Measurements from ENCODE around the gene RNF213.

RNF213 gene

DNA sequence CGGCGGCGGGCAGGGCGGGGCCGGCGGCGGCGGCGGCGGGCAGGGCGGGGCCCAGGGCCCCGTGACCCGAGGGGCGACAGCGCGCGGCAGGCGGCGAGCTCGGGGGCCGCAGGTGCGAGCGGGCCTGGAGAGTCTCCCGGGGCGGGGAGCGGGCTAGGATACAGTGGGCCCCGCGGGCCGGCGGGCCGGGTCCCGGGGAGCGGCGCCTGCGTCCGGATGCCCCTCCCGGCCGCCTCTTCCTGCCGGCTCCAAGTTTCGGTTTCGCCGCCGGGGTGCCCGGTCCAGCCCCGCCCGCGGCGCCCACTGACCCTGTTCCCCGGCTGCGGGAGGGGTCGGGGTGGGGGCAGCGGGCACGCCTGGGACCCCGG is at the start of gene RNF213:
RNF213 (plus strand) TSS at position 62 of the 368 bp plus-strand sequence. CDS start 2,830 bp downstream, outside the sequence.
- peak; percentile 70 for TF ChIP-seq POLR2A (IDR thresholded peaks at IDR 0.05; ENCODE audit: low read depth, low read length)
- FAIRE-seq: no peak
- DNase-seq (ENCODE audit: insufficient read length, low spot score): peak; percentile 68

DNA sequence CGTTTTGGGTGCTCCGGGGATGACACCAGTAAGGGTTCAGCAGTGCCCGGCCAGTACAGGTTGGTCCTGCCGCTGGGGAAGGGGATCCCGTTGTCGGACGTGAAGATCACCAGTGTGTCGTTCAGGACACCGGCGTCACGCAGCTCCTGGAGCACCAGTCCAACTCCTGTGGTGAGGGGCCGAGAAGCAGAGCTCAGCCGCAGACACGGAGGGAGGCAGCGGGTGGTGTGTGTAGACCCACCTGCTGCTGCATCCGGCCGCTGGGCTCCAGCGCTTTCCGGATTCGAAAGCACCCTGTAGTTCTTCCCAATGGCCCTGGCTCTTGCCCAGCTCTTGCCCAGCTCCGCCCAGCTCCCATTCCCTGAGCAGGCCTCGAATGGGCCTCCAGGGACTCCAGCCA is 48.5 kb upstream of the RNF213 start:
- TF ChIP-seq POLR2A (IDR thresholded peaks at IDR 0.05; ENCODE audit: low read depth, low read length): no peak
- FAIRE-seq (no peak), DNase-seq (ENCODE audit: insufficient read length, low spot score) (no peak)

DNA sequence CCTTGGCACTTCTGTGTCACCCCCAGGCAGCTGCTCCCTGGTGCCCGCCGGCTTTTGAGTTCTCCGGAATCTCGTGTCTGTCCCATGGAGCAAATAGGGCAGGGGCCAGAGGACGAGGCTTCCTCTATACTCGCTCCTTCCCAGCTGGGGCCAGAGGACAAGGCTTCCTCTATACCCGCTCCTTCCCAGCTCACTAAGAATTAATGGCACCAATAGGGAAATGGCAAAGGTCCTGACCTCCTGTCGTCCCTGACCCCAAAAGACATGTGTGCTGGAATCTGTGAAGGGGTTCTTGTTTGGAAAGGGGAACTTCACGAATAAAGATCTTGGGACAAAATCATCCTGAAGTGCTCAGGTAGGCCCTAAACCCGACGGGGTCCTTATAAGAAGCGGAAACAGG is 48.1 kb upstream of the RNF213 start:
- FAIRE-seq: no peak
- DNase-seq (ENCODE audit: insufficient read length, low spot score): no peak
- TF ChIP-seq POLR2A (IDR thresholded peaks at IDR 0.05; ENCODE audit: low read depth, low read length): no peak

DNA sequence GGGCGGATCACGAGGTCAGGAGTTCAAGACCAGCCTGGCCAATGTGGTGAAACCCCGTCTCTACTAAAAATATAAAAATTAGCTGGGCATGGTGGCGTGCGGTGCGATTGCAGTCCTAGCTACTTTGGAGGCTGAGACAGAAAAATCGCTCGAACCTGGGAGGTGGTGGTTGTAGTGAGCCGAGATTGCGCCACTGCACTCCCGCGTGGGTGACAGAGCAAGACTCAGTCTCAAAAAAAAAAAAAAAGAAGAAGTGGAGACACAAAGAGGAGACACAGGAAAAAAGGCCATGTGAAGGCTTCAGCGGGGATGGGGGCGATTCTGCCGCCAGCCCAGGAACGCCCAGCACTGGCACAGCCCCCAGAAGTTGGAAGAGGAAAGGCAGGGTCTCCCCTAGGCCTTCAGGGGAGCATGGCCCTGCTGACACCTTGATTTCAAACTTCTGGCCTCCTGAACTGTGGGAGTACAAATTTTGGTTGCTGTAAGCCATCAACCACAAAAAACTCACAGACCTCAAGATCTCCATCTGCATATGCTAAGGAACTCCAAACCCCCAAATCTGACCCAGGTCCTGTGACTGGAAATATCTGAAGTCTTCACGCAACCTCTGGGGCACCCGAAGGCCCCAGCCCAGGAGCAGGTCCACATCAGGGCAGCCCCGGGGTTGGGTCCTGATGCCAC is 47.5 kb upstream of the RNF213 start:
- no peak for DNase-seq (ENCODE audit: insufficient read length, low spot score)
- FAIRE-seq: no peak
- TF ChIP-seq POLR2A (IDR thresholded peaks at IDR 0.05; ENCODE audit: low read depth, low read length): no peak

DNA sequence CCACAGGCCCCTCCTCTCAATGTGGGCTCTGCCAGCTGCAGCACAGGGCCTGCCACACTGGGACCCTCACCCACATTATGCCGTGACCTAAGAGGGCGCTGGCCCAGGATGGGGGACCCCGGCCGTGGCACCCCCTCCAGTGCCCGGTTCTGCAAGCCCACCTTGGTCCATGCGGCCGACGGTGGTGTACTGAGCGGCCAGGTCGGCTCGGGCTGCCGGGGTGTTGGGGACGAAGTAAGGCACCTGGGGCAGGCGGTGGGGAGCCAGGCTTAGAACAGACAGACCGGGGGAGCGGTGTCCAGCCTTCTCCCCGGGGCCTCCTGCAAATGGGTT is 47.0 kb upstream of the RNF213 start:
- no peak for DNase-seq (ENCODE audit: insufficient read length, low spot score)
- no peak for FAIRE-seq
- TF ChIP-seq POLR2A (IDR thresholded peaks at IDR 0.05; ENCODE audit: low read depth, low read length): no peak

DNA sequence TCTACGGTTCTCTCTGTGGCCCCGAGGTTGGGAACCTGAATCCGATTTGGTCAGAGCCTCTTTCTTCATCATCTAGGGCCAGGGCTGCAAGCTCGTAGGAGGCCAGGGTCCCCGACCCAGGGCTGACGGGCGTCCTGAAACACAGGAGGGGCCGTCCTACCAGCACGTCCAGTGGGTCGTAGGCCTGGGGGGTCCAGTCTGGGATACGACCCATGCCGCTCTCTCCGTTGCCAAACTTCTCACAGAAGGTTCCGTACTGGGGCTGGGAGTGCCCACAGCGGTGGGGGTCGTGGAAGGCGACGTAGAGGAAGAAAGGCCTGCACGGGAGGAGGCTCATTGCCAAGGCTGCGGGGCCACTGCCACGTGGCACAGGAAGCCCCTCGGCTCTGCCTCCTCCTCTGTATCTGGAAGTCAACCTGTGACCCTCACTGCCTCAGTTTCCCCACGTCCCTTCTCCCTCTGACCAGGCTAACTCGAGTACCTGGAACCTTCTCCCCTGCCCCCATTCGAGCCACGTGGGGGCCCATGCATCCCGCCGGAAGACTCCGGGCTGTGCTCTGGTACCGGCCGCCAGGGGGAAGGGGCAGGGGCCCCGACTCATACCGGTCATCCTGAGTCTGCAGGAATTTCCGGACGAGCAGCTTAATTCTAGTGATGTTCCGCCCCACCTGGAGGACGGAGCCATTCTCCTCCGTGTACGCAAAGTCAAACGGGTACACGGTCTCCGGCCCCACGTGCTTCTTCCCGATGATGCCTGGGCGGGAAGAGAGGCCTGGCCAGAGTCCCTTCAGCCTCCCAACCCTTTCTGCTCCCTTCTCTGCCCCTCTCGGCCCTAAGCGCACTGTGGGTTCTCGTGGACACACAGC is 46.4 kb upstream of the RNF213 start:
- DNase-seq (ENCODE audit: insufficient read length, low spot score): no peak
- FAIRE-seq: no peak
- no peak for TF ChIP-seq POLR2A (IDR thresholded peaks at IDR 0.05; ENCODE audit: low read depth, low read length)

DNA sequence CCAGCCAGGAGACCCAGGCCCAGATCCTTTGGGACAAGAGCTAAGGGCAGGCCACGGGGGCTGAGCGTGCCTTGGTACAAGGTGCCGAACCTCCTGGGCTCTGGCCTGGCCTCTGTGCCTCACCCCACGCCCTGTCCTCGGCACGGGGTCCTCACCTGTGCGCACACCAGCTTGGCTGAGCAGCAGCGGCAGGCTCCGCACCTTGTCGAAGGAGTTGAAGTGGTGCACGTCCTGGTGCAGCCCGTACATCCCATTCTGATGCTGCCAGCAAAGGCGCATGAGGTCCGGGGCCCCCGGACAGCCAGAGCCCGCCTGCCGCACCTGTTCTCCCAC is 45.8 kb upstream of the RNF213 start:
- FAIRE-seq (no peak), DNase-seq (ENCODE audit: insufficient read length, low spot score) (no peak)
- no peak for TF ChIP-seq POLR2A (IDR thresholded peaks at IDR 0.05; ENCODE audit: low read depth, low read length)

DNA sequence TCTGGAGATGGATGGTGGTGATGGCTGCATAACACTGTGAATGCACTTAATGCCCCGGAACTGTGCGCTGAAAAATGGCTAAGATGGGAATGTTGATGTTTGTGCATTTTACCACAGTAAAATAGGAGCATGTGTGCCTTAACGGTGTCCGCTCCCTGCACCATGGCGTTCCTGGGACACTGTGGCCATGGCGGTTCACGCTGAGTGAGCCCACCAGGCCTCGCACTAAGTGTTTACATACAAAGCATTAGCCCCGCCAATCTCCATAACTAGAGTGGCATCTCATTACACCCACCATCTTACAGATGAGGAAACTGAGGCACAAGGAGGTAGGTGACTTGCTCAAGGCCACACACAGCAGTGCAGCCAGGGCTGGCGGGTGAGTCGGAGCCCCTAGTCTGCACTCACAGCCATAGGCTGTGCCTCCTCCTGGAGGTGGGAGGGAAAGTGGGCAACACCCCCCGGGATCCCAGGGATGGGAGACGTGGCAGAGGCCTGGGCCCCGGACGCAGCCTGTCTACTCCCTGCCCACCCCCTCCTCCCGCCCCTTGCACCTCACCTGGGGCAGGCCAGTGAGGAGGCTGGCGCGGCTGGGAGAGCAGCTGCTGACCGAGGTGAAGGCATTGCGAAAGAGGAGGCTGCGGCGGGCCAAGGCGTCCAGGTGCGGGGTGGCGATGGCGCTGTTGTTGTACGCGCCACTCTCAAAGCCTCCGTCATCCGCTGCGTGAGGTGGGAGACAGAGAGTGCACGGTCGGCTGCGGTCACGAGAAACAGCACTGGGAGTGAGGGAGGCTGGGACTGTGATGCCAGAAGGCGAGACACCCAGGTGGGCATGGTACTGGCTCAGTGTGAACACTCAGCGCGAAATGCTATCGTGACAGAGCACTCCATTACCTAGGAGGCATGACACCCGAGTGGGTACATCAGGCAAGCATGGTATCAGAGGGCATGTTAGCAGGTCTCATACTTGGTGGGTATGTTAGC is 43.9 kb upstream of the RNF213 start:
- no peak for FAIRE-seq
- DNase-seq (ENCODE audit: insufficient read length, low spot score): no peak
- no peak for TF ChIP-seq POLR2A (IDR thresholded peaks at IDR 0.05; ENCODE audit: low read depth, low read length)

DNA sequence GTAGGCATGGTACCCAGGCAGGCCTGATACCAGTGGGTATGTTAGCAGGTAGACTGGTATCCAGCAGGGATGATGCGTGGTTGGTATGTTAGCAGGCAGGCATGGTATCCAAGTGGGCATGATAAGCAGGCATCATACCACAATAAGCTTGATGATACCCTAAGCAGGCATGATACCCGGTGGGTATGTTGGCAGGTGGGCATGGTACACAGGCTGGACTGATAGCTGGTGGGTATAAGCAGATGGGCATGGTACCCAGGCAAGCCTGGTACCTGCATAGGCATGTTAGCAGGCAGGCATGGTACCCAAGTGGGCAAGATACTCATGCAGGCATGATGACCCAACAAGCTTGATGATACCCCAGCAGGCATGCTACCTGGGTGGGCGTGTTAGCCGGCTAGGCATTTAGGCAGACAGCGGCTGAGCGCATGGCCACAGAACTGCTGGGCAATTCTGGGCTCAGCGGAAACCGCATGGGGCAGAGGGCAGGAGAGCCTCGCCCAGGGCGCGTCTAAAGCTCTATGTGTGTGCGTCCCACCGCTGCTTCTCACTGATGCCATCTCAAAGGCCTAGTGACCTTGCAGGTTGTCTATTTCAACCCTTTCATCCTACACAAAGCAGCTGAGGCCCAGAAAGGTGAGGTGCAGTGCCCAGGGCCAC is 42.8 kb upstream of the RNF213 start:
- FAIRE-seq: no peak
- no peak for DNase-seq (ENCODE audit: insufficient read length, low spot score)
- no peak for TF ChIP-seq POLR2A (IDR thresholded peaks at IDR 0.05; ENCODE audit: low read depth, low read length)

DNA sequence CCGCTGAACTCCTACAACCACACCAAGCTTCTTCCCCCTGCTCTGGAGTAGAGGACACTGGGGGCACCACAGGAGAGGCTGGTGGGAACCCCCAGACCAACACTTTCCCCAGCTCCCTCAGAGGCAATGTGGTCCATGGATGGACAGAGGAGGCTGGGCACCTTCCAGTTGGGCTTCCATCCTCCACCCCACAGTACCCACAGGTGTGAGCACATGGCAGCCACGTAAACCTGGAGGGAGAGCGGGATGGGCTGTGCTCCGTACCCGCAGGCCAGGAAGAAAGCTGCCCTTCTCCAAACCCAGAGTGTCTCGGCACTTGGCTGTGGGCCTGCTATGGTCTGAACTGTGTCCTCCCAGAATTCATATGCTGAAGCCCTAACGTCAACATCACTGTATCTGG is 42.3 kb upstream of the RNF213 start:
- DNase-seq (ENCODE audit: insufficient read length, low spot score) (no peak), FAIRE-seq (no peak)
- TF ChIP-seq POLR2A (IDR thresholded peaks at IDR 0.05; ENCODE audit: low read depth, low read length): no peak

DNA sequence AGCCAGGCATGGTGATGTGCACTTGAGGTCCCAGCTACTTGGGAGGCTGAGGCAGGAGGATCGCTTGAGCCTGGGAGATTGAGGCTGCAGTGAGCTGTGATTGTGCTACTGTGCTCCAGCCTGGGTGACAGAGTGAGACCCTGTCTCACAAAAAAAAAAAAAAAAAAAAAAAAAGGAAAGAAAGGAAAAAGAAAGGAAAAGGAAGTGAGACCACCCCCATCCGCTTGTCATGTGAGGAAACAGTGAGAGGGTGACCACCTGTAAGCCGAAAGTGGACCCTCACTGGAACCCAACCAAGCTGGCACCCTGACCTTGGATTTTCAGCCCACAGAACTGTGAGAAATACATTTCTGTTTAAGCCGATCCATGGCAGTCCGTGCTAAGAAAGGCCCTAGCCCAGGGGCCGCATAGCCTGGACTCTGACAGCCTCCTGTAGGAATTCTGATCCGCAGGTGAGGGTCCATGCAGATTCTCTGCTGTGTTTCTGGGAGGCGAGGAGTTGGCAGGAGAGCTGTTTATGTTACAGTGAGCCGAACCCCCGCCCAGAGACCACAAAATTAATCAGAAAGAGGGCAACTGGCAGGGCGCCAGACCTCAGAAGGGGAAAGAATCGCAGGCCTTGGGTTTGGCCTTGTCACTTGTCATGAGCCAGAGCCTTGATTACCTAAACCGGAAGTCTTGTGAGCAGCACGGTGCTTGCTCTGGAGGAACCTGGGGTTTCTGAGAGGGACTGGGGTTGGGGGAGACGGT is 41.5 kb upstream of the RNF213 start:
- no peak for FAIRE-seq
- TF ChIP-seq POLR2A (IDR thresholded peaks at IDR 0.05; ENCODE audit: low read depth, low read length): no peak
- peak; percentile 91 for DNase-seq (ENCODE audit: insufficient read length, low spot score)

DNA sequence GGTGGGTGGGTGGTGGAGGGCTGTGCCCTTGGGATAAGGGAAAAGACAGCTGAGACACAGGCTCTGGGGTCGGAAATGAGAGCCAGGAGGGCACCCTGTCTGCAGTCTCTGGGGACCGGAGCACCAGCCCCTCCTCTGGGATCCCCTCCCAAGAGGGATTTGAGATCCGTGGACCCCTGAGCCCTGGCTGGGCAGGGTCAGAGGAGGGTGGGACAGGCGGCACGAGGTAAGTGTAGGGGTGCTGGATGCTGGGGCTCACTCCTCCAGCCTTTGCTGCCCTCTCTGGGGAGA is 40.9 kb upstream of the RNF213 start:
- FAIRE-seq: no peak
- DNase-seq (ENCODE audit: insufficient read length, low spot score): no peak
- no peak for TF ChIP-seq POLR2A (IDR thresholded peaks at IDR 0.05; ENCODE audit: low read depth, low read length)

DNA sequence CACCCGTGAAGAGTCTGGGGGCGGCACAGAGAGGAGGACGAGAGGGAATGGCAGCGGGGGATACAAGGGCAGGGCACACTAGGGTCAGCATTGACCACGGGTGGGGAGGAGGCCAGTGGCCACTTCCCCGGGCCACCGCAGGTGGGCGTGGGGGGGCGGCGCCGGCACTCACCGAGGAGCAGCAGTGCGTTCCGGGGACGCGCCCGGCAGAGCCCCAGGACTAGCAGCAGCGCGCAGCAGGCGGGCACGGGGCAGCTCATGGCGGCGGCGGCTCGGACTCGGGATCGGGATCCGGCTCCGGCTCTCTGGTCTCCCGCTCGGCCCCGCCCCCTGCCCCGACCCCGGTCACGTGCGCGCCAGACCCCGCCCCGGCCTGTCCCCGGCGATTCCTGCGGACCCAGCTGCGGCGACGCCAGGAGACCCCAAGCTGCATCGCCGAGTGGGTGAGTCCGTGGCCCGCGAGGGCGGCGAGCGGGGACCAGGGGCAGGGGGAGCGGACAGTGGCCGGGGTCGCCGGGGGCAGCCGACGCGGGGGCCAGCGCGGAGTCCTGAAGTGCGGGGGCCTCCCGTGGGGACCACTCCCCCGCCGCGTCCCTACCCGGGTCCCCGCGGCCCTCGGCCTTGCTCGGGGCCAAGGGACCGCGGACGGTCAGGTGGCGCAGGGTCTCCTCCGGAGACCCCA is 40.5 kb upstream of the RNF213 start, which contains the start of the genes SGSH and SLC26A11:
SGSH (minus strand) TSS at position 280 of the 682 bp plus-strand sequence; CDS start at position 260, 20 bp downstream.
SLC26A11 (plus strand) TSS at position 374 of the 682 bp plus-strand sequence. CDS start 1,134 bp downstream, outside the sequence.
- TF ChIP-seq POLR2A (IDR thresholded peaks at IDR 0.05; ENCODE audit: low read depth, low read length): peak; percentile 59
- FAIRE-seq (no peak), DNase-seq (ENCODE audit: insufficient read length, low spot score) (peak; percentile 94)
